ENCODE measurements around the gene EIF4G1.
A peak's percentile ranks its signal among the peaks of the same experiment; 100 is the strongest.

The EIF4G1 gene

DNA sequence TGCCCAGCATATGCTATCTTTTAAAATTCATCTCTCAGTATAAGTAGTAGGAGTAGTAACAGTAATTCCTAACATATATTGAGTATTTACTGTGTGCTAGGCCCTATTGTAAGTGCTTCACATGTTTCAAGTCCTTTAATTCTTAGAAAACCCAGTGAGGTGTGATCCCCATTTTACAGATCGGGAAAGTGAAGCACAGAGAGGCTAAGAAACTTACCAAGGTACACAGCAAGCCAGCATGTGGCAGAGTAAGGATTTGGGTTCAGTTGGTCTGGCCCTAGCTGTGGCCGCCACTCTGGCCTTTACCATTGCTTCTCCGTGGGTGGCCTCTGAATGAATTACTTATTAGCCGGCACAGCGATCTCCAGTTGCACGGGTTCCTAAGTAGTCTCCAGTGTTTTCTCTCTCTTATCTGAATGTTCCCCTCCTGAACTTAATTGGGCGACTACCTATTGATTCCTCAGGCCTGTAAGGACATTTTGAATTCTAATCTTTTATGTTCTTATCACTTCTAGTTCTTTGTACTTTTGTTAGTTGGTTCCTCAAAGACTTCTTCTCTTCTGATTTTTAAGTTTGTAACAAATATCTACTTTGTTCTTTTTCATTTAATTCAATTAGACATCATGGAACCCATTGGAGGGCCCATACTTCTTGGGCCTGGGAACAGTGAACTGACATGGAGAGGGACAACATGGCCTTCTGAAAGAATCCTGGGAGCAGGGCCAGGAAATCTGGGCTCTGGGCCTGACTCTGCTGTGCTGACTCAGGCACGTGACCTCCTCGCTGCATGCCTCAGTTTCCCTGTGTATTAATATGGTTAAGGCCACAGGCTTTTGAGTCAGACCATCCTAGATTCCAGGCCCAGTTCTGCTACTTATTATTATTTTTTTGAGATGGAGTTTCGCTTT lies 35.4 kb downstream of the EIF4G1 start:
- peak in 14 of 58 donors; percentile 11 to 44 (median 27) for DNase-seq

DNA sequence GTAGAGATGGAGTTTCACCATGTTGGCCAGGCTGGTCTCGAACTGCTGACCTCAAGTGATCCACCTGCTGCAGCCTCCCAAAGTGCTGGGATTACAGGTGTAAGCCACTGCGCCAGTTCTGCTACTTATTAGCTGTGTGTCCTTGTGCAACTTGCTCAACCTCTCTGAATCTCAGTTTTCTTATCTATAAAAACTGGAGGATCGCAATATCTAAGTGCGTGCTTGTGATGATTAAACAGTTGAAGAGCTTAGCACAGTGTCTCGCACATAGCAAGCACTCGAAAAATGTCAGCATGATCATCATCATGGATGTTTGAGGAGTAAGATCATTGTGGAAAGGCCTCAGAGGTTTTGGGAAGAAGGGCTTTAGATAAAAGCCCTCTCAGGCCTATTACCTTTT lies 36.2 kb downstream of the EIF4G1 start:
- no peak for DNase-seq

DNA sequence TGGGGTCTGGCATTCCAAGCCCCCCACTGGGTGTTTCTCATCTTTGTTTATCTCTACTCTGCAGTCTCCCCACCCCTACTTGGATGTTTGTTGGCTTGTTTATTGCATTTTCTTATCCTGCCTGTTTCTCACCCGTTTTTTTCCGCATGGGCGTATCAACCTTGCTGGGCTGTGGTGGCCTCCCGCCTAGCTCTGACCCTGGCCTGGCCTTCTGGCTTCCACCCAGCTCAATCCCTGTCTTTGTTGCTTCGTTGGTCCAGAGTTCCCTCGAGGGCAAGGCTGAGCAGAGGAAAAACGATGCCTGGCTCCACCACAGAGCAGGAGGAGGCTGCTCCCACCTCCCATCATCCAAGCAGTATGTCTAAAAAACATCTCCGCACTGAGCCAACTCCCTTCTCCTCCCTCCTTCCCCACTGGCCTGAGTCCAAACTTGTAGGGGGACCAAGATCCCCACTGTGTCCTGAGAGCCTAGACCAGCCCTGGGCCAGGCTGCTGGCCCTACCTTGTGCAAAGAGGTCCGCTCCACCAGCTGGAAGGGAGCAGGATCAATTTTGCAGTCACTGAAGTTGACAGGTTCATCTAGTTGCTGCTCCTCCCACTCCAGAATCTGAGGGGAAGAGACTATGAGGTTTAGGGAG lies 37.2 kb downstream of the EIF4G1 start:
- DNase-seq, result peak in 1 of 58 donors; percentile 19

DNA sequence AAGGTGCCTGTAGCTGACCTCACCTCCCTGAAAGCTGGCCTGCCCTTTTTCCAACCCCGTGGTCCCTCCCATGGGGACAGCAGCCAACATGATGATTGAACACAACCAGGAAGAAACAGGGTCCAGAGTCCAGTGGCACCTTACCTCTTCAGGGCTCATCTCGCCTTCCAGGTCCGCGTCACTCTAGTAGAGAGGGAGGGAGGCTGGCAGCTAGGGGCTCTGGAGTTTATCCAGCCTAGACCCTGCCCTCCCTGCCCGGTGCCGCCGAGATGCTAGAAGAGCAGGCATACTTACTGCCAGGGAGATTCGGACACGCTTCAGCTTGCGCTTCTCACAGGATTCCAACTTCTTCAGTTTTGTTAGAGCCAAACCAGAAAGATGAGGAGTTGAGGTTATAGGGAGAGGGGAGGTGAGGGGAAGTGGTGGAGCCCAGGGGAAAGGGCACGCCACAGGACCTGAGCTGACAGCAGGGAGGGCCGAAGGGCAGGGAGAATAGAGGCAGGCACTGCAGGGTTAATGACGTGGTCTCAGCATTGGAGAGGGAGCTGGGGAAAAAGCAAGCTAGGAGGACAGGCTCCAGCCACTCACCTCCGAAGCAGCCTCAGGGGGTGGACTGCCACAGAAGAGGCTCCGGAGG lies 37.9 kb downstream of the EIF4G1 start:
- no peak for DNase-seq

DNA sequence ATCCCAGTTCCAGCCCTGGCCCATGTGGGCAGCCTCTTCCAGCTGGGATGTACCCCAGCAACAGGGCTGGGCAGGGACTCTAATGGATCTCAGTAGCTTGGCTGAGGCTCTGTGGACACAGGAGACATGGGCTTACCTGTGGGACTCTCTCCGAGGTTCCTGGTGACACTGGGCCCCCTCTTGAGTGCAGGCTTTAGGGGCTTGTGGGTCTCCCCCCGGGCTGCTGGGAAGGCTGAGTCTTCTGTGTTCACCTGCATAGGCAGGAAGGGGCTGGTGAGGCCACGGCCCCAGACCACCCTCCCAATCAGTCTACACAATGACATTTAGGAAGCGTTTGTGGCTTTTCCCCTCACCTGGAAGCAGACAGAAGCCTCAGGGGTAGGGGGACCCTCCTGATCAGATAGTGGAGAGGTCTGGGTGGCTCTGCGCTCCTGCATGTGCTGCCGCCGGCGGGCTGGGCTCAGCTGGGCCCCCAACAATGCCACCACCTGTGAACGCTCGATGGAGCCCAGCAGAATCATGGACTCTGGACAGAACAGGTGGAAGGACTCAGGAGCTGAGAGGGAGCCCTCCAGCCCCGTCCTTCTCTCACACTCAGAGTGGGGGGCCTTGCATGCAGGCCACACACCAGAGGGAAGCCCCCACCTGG lies 38.6 kb downstream of the EIF4G1 start:
- no peak for DNase-seq

DNA sequence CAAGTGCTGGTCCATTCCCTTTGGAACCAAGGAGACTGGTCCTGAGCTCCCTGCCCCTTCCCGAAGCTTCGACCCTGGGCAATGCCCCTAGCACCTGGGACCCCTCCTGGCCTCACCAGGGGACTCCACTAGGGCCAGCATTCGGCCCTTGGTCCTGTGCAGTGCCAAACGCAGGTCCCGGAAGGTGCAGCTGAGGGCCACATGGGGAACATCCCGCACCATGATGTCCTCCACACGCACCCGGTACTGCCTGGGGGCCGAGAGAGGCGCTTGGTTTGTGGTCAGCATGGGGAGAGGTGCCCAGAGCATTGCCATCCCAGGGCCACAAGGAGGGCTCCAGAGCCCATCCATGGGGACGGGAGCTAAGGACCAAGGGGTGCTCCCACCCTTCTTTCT lies 39.1 kb downstream of the EIF4G1 start:
- no peak for DNase-seq

DNA sequence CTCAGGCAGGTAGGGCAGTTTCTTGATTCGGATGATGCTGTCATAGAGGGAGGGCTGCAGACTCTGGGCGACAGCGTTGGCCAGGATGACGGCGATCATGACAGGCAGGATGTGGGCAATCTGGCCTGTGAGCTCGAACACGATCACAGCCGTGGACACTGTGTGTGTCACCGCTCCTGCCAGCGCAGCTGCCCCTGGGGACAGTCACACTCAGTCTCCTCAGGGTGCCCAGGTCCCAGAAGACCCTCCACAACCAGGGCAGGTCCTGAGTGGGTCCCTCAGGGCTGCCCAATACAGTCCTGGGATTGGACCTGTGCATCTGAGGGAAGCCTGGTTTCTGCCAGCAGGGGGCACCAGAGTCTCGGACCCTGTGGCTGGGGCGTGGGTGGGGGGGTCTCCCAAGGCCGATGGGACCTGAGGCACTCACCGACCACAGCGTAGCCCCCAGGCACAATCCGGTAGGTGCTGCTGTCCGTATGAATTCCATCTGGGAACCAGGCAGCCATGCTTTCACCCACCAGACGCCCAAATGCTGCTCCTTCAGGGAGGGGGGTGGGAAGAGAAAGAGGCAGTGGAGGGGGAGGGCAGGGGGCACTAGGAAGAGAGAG lies 39.8 kb downstream of the EIF4G1 start:
- peak in 18 of 58 donors; percentile 2 to 71 (median 25) for DNase-seq

DNA sequence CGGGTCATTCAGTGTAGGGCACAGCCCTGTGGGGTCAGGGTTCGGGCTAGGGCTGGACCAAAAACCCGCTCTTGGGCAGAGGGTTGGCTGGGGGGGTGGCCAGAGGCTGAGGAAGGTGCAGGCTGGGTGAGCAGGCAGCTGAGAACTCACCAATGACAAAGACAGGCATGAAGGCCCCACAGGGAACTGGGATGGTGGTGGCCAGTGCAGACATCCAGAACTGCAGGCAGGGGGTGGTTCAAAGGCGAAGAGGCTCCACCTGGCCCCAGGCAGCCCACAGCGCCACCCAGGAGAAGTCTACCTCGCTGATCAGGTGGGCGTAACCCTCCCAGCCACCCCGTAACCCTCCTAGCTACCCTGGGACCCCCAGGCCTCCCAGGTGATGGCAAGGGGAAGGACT lies 40.3 kb downstream of the EIF4G1 start:
- DNase-seq, result no peak

DNA sequence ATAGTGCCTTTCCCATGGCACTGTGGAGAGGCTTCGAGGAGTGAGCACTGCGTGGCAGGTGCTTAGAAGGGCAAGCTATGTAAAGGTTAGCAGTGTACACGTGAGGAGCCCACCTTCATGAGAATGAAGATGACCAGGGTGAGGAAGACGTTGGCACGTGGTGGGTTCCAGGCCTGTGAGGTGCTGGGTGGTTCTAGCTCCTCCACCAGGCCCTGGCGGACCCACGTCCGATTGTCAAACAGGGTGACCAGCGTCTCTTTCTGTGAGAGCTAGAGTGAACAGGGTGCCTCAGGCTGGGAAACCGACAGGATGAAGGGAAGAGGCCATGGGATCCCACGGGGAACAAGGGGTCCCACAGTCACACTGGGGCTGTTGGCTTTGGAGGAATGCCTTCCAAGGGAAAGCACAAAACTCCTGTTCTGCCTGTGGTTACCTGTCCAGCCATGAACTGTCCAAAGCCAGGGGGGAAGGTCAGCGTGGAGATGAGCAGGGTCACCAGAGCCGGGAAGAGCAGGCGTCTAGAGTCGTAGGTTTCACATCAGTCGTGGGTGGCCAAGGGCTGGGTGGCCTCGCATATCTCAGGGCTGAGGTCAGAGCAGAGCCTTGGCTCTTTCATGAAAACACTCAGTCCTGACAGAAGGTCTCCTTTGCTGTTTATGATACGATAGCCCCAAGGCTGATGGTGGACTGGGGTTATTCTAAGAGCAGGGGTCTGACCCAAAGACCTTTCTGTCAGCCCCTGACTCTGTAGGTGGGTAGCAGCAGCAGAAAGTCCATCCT lies 41.0 kb downstream of the EIF4G1 start:
- DNase-seq, result no peak

DNA sequence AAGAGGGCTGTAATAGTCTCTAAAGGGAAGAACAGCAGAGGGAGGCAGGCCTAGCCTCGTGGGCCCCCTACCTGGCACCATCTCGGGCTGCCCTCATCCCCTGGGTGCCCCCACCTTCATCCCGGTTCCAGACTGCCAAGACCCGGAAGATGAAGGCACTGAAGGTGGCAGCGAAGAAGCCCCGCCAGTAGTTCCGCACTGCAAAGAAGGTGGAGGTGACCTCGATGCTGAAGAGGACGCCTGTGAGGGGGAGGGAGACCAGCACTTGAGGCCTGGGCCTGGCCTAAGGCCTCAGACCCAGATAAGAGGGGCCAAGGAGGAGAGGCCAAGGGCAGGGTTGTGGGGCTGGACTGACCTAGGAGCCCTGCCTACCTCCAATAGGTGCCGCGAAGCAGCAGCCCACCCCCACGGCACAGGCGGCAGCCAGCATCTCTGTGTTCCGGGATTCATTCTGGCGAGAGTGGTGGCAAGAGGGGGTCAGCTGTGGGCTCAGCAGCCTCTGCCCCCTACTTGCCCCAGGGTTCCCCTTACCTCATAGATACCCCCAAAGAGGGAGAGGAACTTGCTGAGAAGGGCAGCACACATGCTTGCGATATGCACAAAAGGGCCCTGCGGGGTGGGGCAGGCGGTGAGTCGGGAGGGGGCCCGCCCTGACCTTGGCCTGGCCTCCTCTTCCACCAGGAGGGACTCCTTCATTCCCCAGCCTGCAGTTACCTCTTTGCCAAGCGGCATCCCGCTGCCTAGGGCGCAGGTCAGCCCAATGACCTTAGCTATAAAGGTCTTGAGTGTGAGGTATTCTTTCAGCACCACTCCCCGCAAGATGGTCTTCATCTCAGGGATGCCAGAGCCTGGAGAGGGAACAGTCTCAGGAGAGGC lies 43.1 kb downstream of the EIF4G1 start:
- DNase-seq, result no peak

DNA sequence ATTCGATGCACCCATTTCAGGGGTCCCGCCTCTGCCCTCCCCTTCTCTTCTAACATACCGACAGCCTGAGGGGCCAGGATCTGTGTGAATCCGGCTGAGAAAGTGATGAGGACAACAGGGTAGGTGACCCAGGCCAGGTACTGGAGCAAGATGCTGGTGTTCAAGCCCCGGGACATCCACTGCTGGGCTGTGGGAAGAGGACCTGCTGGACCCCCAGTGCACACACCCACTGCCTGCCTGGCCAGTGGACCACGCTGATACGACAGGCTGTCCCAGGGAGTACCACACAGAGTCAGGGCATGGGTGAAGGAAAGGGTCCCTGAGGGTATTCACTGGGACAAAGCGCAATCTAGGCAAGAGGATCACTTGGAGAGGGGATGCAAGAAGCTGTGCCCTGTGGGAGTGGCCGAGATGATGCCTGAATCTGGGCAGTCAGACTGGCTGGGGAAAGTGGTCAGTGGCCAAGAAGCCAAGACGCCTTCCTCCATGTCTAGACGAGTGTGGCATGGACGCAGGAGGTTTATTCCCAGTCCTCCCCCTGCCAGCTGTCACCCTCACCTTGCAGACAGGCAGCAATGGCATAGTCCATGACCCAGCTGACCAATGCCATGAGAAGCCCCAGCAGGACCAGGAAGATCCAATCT lies 43.8 kb downstream of the EIF4G1 start:
- no peak for DNase-seq

DNA sequence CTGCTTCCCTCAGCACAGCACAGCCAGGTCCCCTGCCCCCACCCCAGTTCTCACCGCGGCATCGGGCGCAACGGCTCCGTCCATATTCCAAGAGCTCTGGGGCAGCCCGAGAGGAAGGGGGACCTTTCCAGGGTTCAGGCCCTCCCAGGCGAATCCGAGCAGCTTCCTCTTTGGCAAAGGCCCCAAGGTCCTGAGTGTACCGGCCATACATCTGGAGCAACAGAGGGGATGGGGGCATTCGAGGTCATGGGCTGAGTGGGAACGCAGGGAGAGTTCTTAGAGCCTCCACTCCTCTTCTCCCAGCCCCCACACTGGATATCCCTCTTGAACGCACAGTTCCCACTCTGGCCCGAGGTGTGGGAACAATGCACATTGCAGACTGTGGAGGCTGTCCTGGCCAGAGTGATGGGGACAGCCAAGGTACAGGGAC lies 44.5 kb downstream of the EIF4G1 start:
- no peak for DNase-seq

DNA sequence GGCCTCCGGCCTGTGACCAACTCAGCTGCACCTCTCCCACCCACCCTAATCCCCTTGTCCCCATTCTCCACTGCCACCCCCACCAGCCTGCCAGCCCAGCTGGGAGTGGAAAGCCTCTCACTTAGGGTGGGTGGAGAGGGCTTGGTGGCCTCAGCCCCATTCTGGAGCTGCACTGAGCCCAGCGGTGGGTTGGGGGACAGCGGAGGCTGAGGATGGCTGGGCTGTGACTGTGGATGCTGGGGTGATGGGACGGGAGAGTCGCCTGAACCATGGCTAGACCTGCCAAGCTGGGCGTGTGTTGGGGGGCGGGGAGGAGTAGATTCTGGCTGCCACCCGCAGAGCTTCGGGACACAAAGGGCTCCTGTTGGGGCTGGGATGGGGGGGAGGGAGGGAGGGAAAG lies 45.2 kb downstream of the EIF4G1 start:
- peak in 43 of 58 donors; percentile 17 to 83 (median 58) for DNase-seq

DNA sequence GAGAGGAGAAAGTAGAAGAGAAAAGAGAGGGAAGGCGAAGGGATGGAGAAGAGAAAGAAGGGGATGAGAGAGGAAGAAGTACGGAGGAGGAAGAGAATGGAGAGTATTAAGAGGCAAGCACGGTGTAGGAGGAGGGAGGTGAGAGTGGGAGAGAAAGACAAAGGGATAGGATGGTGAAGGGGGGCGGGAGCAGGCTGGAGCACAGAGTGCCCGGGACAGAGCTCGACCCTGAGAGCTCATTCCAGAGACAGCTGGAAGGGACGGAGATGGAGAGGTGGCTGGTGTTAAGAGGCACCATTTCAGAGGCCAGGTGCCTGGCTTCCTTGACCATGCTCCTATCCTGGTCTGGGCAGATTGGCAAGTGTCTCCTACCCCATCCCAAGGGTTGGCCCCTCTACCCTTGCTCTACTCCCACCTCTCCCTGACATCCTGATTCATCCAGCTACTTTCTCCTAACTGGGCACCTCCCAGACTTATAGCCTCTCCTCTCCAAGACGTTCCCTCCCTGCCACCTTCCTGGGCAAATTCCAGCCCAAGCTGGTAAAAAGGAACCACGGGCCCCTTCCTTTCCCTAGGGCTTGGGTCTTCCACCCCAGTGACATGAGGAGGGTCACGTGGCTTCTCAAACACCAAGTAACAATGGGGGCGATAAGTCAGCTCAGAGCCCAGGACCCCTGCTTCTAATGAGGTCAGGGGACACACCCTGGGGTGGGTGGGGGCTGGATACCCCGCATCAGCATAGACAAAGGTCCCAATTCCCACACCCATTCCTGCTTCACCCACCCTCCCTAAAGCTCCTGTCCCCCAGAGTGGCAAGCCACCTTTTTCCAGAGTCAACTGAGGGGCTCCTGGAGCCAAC lies 45.9 kb downstream of the EIF4G1 start:
- peak in 4 of 58 donors; percentile 17 to 42 (median 22) for DNase-seq

DNA sequence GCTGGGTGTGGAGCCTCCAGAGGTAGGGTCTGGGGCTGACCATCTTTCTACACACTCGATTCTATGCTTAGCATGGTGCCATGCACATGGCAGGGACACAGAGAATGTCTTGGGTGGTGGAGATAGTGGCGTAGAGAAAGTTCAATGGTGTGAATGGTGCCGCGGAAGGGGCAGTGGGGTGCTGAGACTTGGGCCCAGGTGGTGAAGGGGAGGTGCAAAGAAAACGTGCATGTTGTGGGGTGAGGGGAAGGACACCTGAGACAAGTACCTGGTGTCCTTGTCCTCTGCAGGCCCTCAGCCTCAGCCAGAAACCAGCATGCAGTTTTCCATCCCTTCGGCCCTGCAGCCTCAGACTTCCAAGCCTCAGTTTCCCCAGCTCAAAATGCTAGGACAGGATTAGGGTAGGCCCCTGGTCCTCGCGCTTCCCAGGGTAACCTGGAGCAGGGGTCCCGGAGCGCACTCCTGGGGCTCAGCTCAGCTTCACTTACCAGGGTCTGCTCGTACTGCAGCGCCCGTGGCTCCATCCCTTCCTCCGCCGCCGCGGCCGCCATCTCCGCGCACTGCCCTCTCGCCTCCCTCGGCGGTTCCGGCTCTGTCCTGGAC lies 46.6 kb downstream of the EIF4G1 start:
- DNase-seq, result peak in 1 of 58 donors; percentile 66

DNA sequence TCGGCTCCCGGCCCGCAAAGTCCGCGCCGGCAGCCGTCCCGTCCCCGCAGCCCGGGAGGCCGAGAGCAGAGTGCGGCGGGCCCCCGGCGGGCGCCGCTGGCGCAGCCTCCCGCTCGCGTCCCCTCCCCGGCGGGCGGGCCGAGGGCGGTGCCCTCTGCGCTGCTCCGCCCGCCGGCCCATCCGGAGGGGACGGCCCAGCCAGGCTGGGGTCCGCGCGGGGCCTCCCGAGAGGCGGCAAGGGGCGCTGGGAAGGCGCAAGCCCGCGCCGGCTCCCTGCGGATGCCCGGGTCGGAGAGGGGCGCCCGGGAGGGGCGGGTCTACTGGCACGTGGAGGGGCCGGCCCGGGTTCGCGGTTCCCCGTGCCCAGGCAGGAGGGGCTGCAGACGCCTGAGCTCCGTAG lies 47.1 kb downstream of the EIF4G1 start, which contains the start of the genes CLCN2 and POLR2H:
Gene CLCN2, minus strand, starts transcription at position 74 of the 400 bp plus-strand sequence. CDS start 126 bp downstream, outside the sequence.
Gene POLR2H, plus strand, starts transcription at position 179 of the 400 bp plus-strand sequence. CDS start 1,783 bp downstream, outside the sequence.
- DNase-seq, result peak in 55 of 58 donors; percentile 31 to 82 (median 66)
